SK-N-SH (cell line): Measurements from ENCODE around the gene GSK3A. TPM values are rescaled to one million over a fixed set of nuclear protein-coding genes. Genes with fewer than 3 reads are reported as not detected.

ENCODE experiments used
- CTCF ChIA-PET: fragments of 300-600, 350-600 bp; formaldehyde crosslinking; extraction: SDS; loops from one replicate; lab custom pipeline; 2021; lab: Yijun Ruan, JAX
- POLR2A ChIA-PET: fragments of 350-600 bp; sonication (Branson Sonifier 250); formaldehyde crosslinking; extraction: SDS; loops from one replicate; lab custom pipeline; 2020; ENCODE audit warnings: antibody characterized with exemption, inconsistent platforms; lab: Yijun Ruan, JAX
- DNase-seq: peaks from one replicate; pipeline ENCODE4 v3.0.0; 2012
- H2AFZ ChIP-seq: fragments of 200-600 bp; sonication (generic); 2 replicates; pipeline ENCODE4 v1.8.1; 2016; ENCODE audit warnings: antibody characterized with exemption, mild to moderate bottlenecking, low read depth
- H3F3A ChIP-seq: fragments of 200-600 bp; sonication (generic); replicated peaks from 2 replicates; pipeline ENCODE3; 2016; ENCODE audit warnings: antibody characterized with exemption, mild to moderate bottlenecking; ENCODE audit not compliant: insufficient read depth
- H3K27ac ChIP-seq, 2 experiments: fragments of 200-500 bp in 1 of 2; fragments of 200-600 bp in 1 of 2; sonication (Bioruptor generic) in 1 of 2; sonication (generic), shearing (Covaris generic) in 1 of 2; 2 replicates each; pipeline versions ENCODE4 v1.5.1 to v1.6.1; 2014 to 2016; ENCODE audit warnings: low read depth in 2 of 2, inconsistent platforms in 1 of 2, low read length in 1 of 2, mild to moderate bottlenecking in 1 of 2, mixed read lengths in 1 of 2
- H3K27me3 ChIP-seq: fragments of 200-600 bp; sonication (generic), shearing (Covaris generic); 2 replicates; pipeline ENCODE4 v1.6.1; 2016; ENCODE audit warnings: mixed run types; ENCODE audit not compliant: insufficient read depth
- H3K36me3 ChIP-seq, 2 experiments: fragments of 200-500 bp in 1 of 2; fragments of 200-600 bp in 1 of 2; sonication (Bioruptor generic) in 1 of 2; sonication (generic) in 1 of 2; replicated peaks in 1 of 2; 2 replicates each; pipeline versions ENCODE3 to v1.5.1; 2014 to 2016; ENCODE audit warnings: low read length in 1 of 2, mild to moderate bottlenecking in 1 of 2; ENCODE audit not compliant: insufficient read depth in 2 of 2, control insufficient read depth in 1 of 2
- H3K4me1 ChIP-seq, 2 experiments: fragments of 200-500 bp in 1 of 2; fragments of 200-600 bp in 1 of 2; sonication (Bioruptor generic) in 1 of 2; sonication (generic), shearing (Covaris generic) in 1 of 2; 2 replicates each; pipeline versions ENCODE4 v1.5.1 to v1.6.1; 2014 to 2016; ENCODE audit warnings: low read depth in 1 of 2, low read length in 1 of 2, mixed run types in 1 of 2; ENCODE audit not compliant: insufficient read depth in 2 of 2, control insufficient read depth in 1 of 2
- H3K4me2 ChIP-seq: fragments of 200-600 bp; sonication (generic), shearing (Covaris generic); 2 replicates; pipeline ENCODE4 v1.6.1; 2017; ENCODE audit warnings: mixed run types
- H3K4me3 ChIP-seq, 2 experiments: fragments of 200-500 bp in 1 of 2; fragments of 200-600 bp in 1 of 2; sonication (Bioruptor generic) in 1 of 2; sonication (generic), shearing (Covaris generic) in 1 of 2; 2 replicates each; pipeline versions ENCODE4 v1.5.1 to v1.8.1; 2014 to 2016; ENCODE audit warnings: low read depth in 2 of 2, inconsistent platforms in 1 of 2, low read length in 1 of 2, mild to moderate bottlenecking in 1 of 2, mixed read lengths in 1 of 2, moderate library complexity in 1 of 2
- H3K79me2 ChIP-seq: fragments of 200-600 bp; sonication (generic); 2 replicates; pipeline ENCODE4 v1.8.1; 2017; ENCODE audit warnings: mild to moderate bottlenecking; ENCODE audit not compliant: insufficient read depth
- H3K9ac ChIP-seq: fragments of 200-600 bp; sonication (generic); 2 replicates; pipeline ENCODE4 v1.6.1; 2017; ENCODE audit warnings: mixed run types
- H3K9me2 ChIP-seq: fragments of 200-600 bp; sonication (generic); 2 replicates; pipeline ENCODE4 v1.6.1; 2017; ENCODE audit warnings: mixed run types
- H3K9me3 ChIP-seq: fragments of 200-600 bp; sonication (generic); 2 replicates; pipeline ENCODE4 v1.6.1; 2017; ENCODE audit warnings: mixed run types, mild to moderate bottlenecking, moderate library complexity
- H4K20me1 ChIP-seq: fragments of 200-600 bp; sonication (generic); 2 replicates; pipeline ENCODE4 v1.6.1; 2017; ENCODE audit warnings: mild to moderate bottlenecking, mixed run types; ENCODE audit not compliant: insufficient read depth
- CHD2 ChIP-seq: fragments of 150-350 bp; IDR thresholded peaks from 2 replicates; pipeline ENCODE4 v1.6.1; 2018; ENCODE audit warnings: low read length; ENCODE audit not compliant: partially characterized antibody
- ELF1 ChIP-seq: IDR thresholded peaks from 2 replicates; pipeline ENCODE4 v1.4.0; 2012
- FOXJ3 ChIP-seq: sonication (generic); formaldehyde crosslinking; IDR thresholded peaks from 2 replicates; pipeline ENCODE4 v1.5.1; 2020; ENCODE audit warnings: mild to moderate bottlenecking, missing genetic modification reagents
- GABPA ChIP-seq: IDR thresholded peaks from 2 replicates; pipeline ENCODE4 v1.4.0; 2012; ENCODE audit warnings: low read depth, mild to moderate bottlenecking
- GATA2 ChIP-seq: sonication (generic); formaldehyde crosslinking; IDR thresholded peaks from 2 replicates; pipeline ENCODE4 v1.5.0; 2020; ENCODE audit warnings: mild to moderate bottlenecking, missing genetic modification reagents
- MXI1 ChIP-seq: IDR thresholded peaks from 2 replicates; pipeline ENCODE4 v1.6.1; 2012; ENCODE audit warnings: mild to moderate bottlenecking, low read depth, low read length, improper control_type of control experiment
- NFIC ChIP-seq: IDR thresholded peaks from 2 replicates; pipeline ENCODE4 v1.4.0; 2012; ENCODE audit warnings: borderline replicate concordance
- NRF1 ChIP-seq: IDR thresholded peaks from 2 replicates; pipeline ENCODE4 v1.6.1; 2012; ENCODE audit warnings: low read depth, mild to moderate bottlenecking, low read length
- POLR2AphosphoS5 ChIP-seq: IDR thresholded peaks from 2 replicates; pipeline ENCODE4 v1.6.1; 2012; ENCODE audit warnings: low read depth, low read length
- RXRA ChIP-seq: IDR thresholded peaks from 2 replicates; pipeline ENCODE4 v1.4.0; 2012; ENCODE audit warnings: low read depth, mild to moderate bottlenecking, borderline replicate concordance
- SMC3 ChIP-seq: IDR thresholded peaks from 2 replicates; pipeline ENCODE4 v1.6.1; 2012; ENCODE audit warnings: low read depth, low read length, improper control_type of control experiment
- WGBS: methylation state at CpG from one replicate; pipeline ENCODE4 v1.1.6; 2017; ENCODE audit warnings: low lambda C conversion rate; 5-methylcytosine and 5-hydroxymethylcytosine counted together
- polyA plus RNA-seq, 3 experiments: library from polyadenylated mRNA; depleted of rRNA; stranded (reverse); fragments of >200 nt; gene quantifications; 2 replicates each; pipeline ENCODE4 v1.2.3, GENCODE V29; 2012
- TF ChIP-seq, protein P1 (sequence below): IDR thresholded peaks from 2 replicates; pipeline ENCODE4 v1.4.0; 2012; ENCODE audit warnings: low read depth, borderline replicate concordance
- TF ChIP-seq, protein P2 (sequence below): IDR thresholded peaks from 2 replicates; pipeline ENCODE4 v1.4.0; 2012; ENCODE audit warnings: low read depth, borderline replicate concordance
- TF ChIP-seq, protein P3 (sequence below): fragments of 150-350 bp; IDR thresholded peaks from 2 replicates; pipeline ENCODE4 v1.6.1; 2017; ENCODE audit warnings: antibody characterized with exemption, low read length, low read depth, borderline replicate concordance
- TF ChIP-seq, protein P4 (sequence below): fragments of 200-600 bp; sonication (generic); IDR thresholded peaks from 2 replicates; pipeline ENCODE4 v1.6.1; 2017; ENCODE audit warnings: antibody characterized with exemption, mild to moderate bottlenecking, moderate library complexity
- TF ChIP-seq, protein P5 (sequence below): IDR thresholded peaks from 2 replicates; pipeline ENCODE4 v1.4.0; 2012; ENCODE audit warnings: low read depth
- TF ChIP-seq, protein P6 (sequence below): IDR thresholded peaks from 2 replicates; pipeline ENCODE4; 2012

Gene GSK3A
- polyA plus RNA-seq, 1 of the 3 experiments (the other 2 are of a cell fraction) = 42.1 TPM

DNA sequence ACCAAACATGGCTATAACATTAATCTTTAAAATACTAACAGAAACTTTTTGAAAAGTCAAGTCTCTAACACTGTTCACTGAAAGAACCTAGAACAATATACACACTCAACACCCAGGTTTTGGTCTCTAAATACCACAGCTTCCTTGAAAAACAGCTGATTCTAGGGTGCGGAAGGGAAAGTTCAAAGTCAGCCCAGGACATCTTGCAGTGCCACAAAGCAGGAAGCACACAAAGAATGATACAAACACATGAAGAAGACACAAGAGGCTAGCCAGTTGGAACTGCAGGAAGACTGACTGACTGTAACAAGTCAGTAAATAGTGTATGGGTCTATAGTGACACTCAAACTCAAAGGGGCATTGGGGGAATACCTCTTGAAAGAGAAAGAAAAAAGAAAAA, 29.5 kb downstream of the GSK3A start:
- POLR2A ChIA-PET = no interaction called here
- 100% methylated on average over 1 of the region's 1 CpG for WGBS
- Histone ChIP-seq H3K4me2 (no peak overlapping the region), H3K79me2 (peaks cover 70% of the 10 kb centered on the region), H3K9ac (no peak overlapping the region), H3F3A (peaks cover 5% of the 10 kb centered on the region), H3K36me3 (peaks cover 30 to 31% of the 10 kb centered on the region in 2 experiments), H3K4me3 (no peak overlapping the region), H2AFZ (no peak overlapping the region), H3K27me3 (no peaks in the 10 kb centered on the region), H3K4me1 (peaks cover 1 to 12% of the 10 kb centered on the region in 2 experiments; a peak in 2 of 4 replicates), H3K27ac (no peak overlapping the region), H4K20me1 (no peaks in the 10 kb centered on the region)
- no peak for DNase-seq
- CTCF ChIA-PET = no interaction called here
- TF ChIP-seq NFIC (no peak), GABPA (no peak), CHD2 (no peak), MXI1 (no peak), GATA2 (no peak), ELF1 (no peak), POLR2AphosphoS5 (no peak), RXRA (no peak), SMC3 (no peak), FOXJ3 (CRISPR knock-in tag) (no peak), NRF1 (no peak)
- TF ChIP-seq, protein P1, sequence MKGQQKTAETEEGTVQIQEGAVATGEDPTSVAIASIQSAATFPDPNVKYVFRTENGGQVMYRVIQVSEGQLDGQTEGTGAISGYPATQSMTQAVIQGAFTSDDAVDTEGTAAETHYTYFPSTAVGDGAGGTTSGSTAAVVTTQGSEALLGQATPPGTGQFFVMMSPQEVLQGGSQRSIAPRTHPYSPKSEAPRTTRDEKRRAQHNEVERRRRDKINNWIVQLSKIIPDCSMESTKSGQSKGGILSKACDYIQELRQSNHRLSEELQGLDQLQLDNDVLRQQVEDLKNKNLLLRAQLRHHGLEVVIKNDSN = no peak
- TF ChIP-seq, protein P2, sequence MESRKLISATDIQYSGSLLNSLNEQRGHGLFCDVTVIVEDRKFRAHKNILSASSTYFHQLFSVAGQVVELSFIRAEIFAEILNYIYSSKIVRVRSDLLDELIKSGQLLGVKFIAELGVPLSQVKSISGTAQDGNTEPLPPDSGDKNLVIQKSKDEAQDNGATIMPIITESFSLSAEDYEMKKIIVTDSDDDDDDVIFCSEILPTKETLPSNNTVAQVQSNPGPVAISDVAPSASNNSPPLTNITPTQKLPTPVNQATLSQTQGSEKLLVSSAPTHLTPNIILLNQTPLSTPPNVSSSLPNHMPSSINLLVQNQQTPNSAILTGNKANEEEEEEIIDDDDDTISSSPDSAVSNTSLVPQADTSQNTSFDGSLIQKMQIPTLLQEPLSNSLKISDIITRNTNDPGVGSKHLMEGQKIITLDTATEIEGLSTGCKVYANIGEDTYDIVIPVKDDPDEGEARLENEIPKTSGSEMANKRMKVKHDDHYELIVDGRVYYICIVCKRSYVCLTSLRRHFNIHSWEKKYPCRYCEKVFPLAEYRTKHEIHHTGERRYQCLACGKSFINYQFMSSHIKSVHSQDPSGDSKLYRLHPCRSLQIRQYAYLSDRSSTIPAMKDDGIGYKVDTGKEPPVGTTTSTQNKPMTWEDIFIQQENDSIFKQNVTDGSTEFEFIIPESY = no peak
- TF ChIP-seq, protein P3, sequence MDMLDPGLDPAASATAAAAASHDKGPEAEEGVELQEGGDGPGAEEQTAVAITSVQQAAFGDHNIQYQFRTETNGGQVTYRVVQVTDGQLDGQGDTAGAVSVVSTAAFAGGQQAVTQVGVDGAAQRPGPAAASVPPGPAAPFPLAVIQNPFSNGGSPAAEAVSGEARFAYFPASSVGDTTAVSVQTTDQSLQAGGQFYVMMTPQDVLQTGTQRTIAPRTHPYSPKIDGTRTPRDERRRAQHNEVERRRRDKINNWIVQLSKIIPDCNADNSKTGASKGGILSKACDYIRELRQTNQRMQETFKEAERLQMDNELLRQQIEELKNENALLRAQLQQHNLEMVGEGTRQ = no peak
- TF ChIP-seq, protein P4, sequence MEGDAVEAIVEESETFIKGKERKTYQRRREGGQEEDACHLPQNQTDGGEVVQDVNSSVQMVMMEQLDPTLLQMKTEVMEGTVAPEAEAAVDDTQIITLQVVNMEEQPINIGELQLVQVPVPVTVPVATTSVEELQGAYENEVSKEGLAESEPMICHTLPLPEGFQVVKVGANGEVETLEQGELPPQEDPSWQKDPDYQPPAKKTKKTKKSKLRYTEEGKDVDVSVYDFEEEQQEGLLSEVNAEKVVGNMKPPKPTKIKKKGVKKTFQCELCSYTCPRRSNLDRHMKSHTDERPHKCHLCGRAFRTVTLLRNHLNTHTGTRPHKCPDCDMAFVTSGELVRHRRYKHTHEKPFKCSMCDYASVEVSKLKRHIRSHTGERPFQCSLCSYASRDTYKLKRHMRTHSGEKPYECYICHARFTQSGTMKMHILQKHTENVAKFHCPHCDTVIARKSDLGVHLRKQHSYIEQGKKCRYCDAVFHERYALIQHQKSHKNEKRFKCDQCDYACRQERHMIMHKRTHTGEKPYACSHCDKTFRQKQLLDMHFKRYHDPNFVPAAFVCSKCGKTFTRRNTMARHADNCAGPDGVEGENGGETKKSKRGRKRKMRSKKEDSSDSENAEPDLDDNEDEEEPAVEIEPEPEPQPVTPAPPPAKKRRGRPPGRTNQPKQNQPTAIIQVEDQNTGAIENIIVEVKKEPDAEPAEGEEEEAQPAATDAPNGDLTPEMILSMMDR = no peak
- TF ChIP-seq, protein P5, sequence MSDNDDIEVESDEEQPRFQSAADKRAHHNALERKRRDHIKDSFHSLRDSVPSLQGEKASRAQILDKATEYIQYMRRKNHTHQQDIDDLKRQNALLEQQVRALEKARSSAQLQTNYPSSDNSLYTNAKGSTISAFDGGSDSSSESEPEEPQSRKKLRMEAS = no peak
- TF ChIP-seq, protein P6, sequence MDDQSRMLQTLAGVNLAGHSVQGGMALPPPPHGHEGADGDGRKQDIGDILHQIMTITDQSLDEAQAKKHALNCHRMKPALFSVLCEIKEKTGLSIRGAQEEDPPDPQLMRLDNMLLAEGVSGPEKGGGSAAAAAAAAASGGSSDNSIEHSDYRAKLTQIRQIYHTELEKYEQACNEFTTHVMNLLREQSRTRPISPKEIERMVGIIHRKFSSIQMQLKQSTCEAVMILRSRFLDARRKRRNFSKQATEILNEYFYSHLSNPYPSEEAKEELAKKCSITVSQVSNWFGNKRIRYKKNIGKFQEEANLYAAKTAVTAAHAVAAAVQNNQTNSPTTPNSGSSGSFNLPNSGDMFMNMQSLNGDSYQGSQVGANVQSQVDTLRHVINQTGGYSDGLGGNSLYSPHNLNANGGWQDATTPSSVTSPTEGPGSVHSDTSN = no peak
- TF ChIP-seq, all 33 proteins: peak for 0
- H3K9me2 ChIP-seq = no peaks in the 10 kb centered on the region
- no peaks in the 10 kb centered on the region for H3K9me3 ChIP-seq
